ENCODE data around the gene TACR2. TPM values are rescaled to one million over a fixed set of nuclear protein-coding genes. Genes with fewer than 3 reads are reported as not detected.

The TACR2 gene
- total RNA-seq, 1 experiment from 2014 or later = 0.21 TPM

- DNase-seq (ENCODE audit: low read depth, low spot score) = no peak
- Histone ChIP-seq H3K9me3 (ENCODE audit: control insufficient read depth, insufficient read depth, low read depth, low read length) (no peaks in the 10 kb centered on the region), H3K4me3 (ENCODE audit: low read depth in 2 of 2, low read length in 2 of 2) (no peak overlapping the region), H3K4me1 (ENCODE audit: control insufficient read depth, insufficient read depth, low read length) (peaks cover 13% of the 10 kb centered on the region), H3K36me3 (ENCODE audit: control insufficient read depth, insufficient read depth, low read length) (no peaks in the 10 kb centered on the region), H3K27ac (ENCODE audit: low read length) (no peak overlapping the region), H3K27me3 (ENCODE audit: control insufficient read depth, insufficient read depth, low read length) (no peaks in the 10 kb centered on the region)
- peak; percentile 62 for ATAC-seq
- CTCF ChIA-PET = no interaction called here
- no peak for TF ChIP-seq REST (IDR thresholded peaks at IDR 0.05; ENCODE audit: insufficient read depth in 1 of 2, low read depth in 2 of 2, low read length in 1 of 2)
- no peak for TF ChIP-seq POLR2AphosphoS5 (IDR thresholded peaks at IDR 0.05; ENCODE audit: low read depth, low read length)
- in situ Hi-C loops (cut with HindIII; ENCODE audit: low pct_unique_long_range_greater_than_20kb, low sequenced_read_pairs) = no loop called here
- intact Hi-C loops (cut with micrococcal nuclease; ENCODE audit: unreplicated experiment) = no loop called here
- POLR2A ChIA-PET = no interaction called here
- BruUV-seq (replicated peaks) = no TSS peak
These were observed 55.5 kb downstream of the TACR2 start for GRCh38 chr10:69361303-69361614.

- Histone ChIP-seq H3K27ac (ENCODE audit: low read length) (no peak overlapping the region), H3K4me3 (ENCODE audit: low read depth in 2 of 2, low read length in 2 of 2) (no peak overlapping the region), H3K27me3 (ENCODE audit: control insufficient read depth, insufficient read depth, low read length) (no peaks in the 10 kb centered on the region), H3K36me3 (ENCODE audit: control insufficient read depth, insufficient read depth, low read length) (no peaks in the 10 kb centered on the region), H3K9me3 (ENCODE audit: control insufficient read depth, insufficient read depth, low read depth, low read length) (no peaks in the 10 kb centered on the region), H3K4me1 (ENCODE audit: control insufficient read depth, insufficient read depth, low read length) (peaks cover 13% of the 10 kb centered on the region)
- CTCF ChIA-PET = interaction anchor here (0.5 kb wide), 1 partner anchor 36 kb away, joined by 5 read pairs; no protein-coding TSS in a partner anchor
- intact Hi-C loops (cut with micrococcal nuclease; ENCODE audit: unreplicated experiment) (no loop called here), in situ Hi-C loops (cut with HindIII; ENCODE audit: low pct_unique_long_range_greater_than_20kb, low sequenced_read_pairs) (no loop called here)
- ATAC-seq (peak; percentile 92), DNase-seq (ENCODE audit: low read depth, low spot score) (no peak)
- POLR2A ChIA-PET = no interaction called here
- TF ChIP-seq CTCF (IDR thresholded peaks at IDR 0.05) = no peak
- TF ChIP-seq REST (IDR thresholded peaks at IDR 0.05; ENCODE audit: insufficient read depth in 1 of 2, low read depth in 2 of 2, low read length in 1 of 2) = peak; percentile 78 to 84
- BruUV-seq (replicated peaks) = no TSS peak
These were observed 56.0 kb downstream of the TACR2 start for GRCh38 chr10:69360485-69361302.

Measured in Panc1 (cell line).